Fibroblast of lung (primary cell): Measurements from ENCODE around the gene GSE1.

Experiments
- EZH2 ChIP-seq: IDR thresholded peaks from 2 replicates; pipeline ENCODE4 v1.5.1; 2012; ENCODE audit warnings: low read length, control low read depth, mild to moderate bottlenecking; ENCODE audit errors: missing control alignments
- TF ChIP-seq, protein P1 (sequence below), 2 donors: IDR thresholded peaks in 1 of 2; conservative IDR thresholded peaks in 1 of 2; 1 replicate in 1 of 2; 2 replicates in 1 of 2; pipeline ENCODE4 v1.5.1; 2011 to 2012; ENCODE audit warnings: low read length in 2 of 2, control low read depth in 1 of 2, inconsistent platforms in 1 of 2, low read depth in 1 of 2, mild to moderate bottlenecking in 1 of 2

- TF ChIP-seq, protein P1, sequence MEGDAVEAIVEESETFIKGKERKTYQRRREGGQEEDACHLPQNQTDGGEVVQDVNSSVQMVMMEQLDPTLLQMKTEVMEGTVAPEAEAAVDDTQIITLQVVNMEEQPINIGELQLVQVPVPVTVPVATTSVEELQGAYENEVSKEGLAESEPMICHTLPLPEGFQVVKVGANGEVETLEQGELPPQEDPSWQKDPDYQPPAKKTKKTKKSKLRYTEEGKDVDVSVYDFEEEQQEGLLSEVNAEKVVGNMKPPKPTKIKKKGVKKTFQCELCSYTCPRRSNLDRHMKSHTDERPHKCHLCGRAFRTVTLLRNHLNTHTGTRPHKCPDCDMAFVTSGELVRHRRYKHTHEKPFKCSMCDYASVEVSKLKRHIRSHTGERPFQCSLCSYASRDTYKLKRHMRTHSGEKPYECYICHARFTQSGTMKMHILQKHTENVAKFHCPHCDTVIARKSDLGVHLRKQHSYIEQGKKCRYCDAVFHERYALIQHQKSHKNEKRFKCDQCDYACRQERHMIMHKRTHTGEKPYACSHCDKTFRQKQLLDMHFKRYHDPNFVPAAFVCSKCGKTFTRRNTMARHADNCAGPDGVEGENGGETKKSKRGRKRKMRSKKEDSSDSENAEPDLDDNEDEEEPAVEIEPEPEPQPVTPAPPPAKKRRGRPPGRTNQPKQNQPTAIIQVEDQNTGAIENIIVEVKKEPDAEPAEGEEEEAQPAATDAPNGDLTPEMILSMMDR (conservative IDR thresholded peaks at IDR 0.05 in 1 of 2, IDR thresholded peaks at IDR 0.05 in 1 of 2; ENCODE audit: low read depth in 1 of 2, low read length in 2 of 2), result no peak
- no peak for TF ChIP-seq EZH2
These were observed 24.1 kb downstream of the GSE1 start for GRCh38 chr16:85637061-85637807.
